Activated CD8-positive, alpha-beta memory T cell treated with anti-CD3 and anti-CD28 coated beads for 36 hours (primary cell): ENCODE data around the gene GRM7. TPM values are rescaled to one million over a fixed set of nuclear protein-coding genes. Genes with fewer than 3 reads are reported as not detected.

Source experiments
- CTCF ChIA-PET: fragments of 350-600 bp; sonication (Branson Sonifier 250); formaldehyde crosslinking; loops from one replicate; lab custom pipeline; 2021; ENCODE audit warnings: antibody characterized with exemption; lab: Charles Lee
- POLR2A ChIA-PET: fragments of 350-600 bp; sonication (Branson Sonifier 250); formaldehyde crosslinking; loops from one replicate; lab custom pipeline; 2021; ENCODE audit warnings: antibody characterized with exemption; lab: Charles Lee
- total RNA-seq, 2 experiments: library from RNA; stranded (reverse); gene quantifications; one replicate each; pipeline ENCODE4 v1.2.3, GENCODE V29; 2021

The GRM7 gene
- total RNA-seq, 2 experiments from 2014 or later = not detected

GRCh38 chr3:7100136-7100535 is 239.2 kb downstream of the GRM7 start:
- CTCF ChIA-PET = no interaction called here
- POLR2A ChIA-PET = no interaction called here

- POLR2A ChIA-PET = no interaction called here
- CTCF ChIA-PET = no interaction called here
These were observed 245.7 kb downstream of the GRM7 start for GRCh38 chr3:7106635-7107034.

DNA sequence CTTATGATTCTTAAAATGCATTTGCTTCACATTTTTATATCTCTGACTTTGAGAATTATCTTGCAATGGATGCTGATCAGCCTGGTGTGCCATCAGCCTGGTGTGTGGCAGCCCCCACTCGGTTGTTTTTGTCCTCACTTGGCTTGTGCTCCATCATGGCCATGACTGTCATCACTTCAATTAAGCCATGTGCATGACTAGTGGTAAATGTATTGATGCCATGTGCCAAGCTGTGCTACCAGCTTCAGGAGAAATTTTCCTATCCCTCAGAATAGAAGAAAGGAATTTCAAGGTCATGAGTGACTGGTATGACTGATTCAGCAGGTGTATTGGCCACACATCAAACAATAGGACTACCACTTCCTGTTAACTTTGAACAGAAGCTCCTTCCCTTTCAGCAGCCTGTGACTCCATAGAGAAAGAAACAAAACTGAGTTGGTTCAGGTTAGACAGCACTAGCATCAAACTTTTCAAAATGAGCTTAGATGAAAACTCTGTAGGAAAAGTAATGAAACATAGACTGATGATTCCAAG is 251.7 kb downstream of the GRM7 start:
- ChIA-PET POLR2A (no interaction called here), CTCF (no interaction called here)

DNA sequence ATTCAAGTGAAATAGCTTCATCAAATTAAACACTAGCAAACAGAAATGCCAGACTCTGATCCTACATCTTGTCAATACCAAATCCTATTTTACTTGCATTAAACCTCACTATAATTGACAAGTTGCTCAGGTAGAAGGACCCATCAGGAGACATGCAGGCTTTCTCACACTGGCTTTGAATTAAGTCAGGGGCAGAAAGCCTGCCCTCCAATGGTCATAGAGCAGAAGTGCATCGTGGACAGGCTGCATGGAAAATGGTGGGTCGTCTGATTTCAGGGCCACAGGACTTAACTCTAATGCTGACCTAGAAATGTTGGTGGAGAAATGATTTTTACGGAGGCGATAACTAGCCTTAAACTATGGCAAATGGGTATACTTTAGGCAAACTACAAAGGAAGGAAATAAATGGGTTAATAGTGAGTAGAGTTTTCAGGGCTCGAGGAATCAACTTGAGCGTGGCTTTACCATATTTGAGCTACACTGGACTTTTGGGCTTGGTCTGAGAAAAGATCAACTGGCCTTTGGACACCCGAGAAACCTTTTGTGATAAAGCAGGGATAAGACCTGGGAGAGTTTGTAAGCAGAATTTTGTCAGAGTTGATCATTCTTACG is 283.9 kb downstream of the GRM7 start:
- ChIA-PET CTCF (no interaction called here), POLR2A (no interaction called here)

DNA sequence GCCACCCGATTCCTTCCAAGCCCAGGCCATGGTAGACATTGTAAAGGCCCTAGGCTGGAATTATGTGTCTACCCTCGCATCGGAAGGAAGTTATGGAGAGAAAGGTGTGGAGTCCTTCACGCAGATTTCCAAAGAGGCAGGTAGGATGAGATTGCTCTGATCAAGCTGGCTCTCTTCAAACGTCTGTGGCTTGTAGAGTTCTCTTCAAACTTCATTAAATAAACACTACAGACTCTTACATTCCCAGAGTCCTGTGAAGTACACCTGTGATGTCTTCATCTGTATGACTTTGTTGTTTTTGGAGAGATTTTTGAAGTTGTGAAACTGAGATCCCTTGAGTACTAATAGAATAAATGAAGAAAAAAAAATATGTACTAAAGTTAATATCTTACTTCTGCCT is 285.6 kb downstream of the GRM7 start:
- ChIA-PET CTCF (no interaction called here), POLR2A (no interaction called here)

- ChIA-PET CTCF (no interaction called here), POLR2A (no interaction called here)
These were observed 297.6 kb downstream of the GRM7 start for GRCh38 chr3:7158516-7158915.

- POLR2A ChIA-PET = no interaction called here
- CTCF ChIA-PET = no interaction called here
These were observed 299.8 kb downstream of the GRM7 start for GRCh38 chr3:7160689-7161088.

GRCh38 chr3:7166460-7166859 is 305.5 kb downstream of the GRM7 start:
- ChIA-PET POLR2A (no interaction called here), CTCF (no interaction called here)

GRCh38 chr3:7171493-7171892 is 310.6 kb downstream of the GRM7 start:
- CTCF ChIA-PET = no interaction called here
- POLR2A ChIA-PET = no interaction called here

- POLR2A ChIA-PET = no interaction called here
- CTCF ChIA-PET = no interaction called here
These were observed 312.1 kb downstream of the GRM7 start for GRCh38 chr3:7172996-7173395.

DNA sequence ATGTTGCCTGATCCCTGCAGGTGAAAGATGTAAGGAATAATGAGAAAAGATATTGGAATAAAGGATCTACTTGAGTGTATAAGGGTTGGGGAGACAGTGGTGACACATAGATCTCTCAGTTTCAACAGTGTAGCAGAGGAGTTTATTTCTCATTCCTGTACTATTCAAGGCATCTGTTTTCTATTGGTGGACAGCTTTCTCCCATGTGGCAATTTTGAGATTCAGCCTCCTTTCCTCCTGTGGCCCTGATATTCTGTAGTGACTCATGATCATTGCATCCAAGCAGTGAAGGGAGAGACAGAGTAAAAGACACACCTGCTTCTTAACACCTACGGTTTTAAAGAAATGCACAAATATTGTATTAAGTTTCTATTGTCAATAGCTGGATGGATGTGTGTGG is 327.6 kb downstream of the GRM7 start:
- CTCF ChIA-PET = no interaction called here
- POLR2A ChIA-PET = no interaction called here

- ChIA-PET POLR2A (no interaction called here), CTCF (no interaction called here)
These were observed 329.2 kb downstream of the GRM7 start for GRCh38 chr3:7190095-7190494.

- CTCF ChIA-PET = no interaction called here
- POLR2A ChIA-PET = no interaction called here
These were observed 332.4 kb downstream of the GRM7 start for GRCh38 chr3:7193269-7193668.

DNA sequence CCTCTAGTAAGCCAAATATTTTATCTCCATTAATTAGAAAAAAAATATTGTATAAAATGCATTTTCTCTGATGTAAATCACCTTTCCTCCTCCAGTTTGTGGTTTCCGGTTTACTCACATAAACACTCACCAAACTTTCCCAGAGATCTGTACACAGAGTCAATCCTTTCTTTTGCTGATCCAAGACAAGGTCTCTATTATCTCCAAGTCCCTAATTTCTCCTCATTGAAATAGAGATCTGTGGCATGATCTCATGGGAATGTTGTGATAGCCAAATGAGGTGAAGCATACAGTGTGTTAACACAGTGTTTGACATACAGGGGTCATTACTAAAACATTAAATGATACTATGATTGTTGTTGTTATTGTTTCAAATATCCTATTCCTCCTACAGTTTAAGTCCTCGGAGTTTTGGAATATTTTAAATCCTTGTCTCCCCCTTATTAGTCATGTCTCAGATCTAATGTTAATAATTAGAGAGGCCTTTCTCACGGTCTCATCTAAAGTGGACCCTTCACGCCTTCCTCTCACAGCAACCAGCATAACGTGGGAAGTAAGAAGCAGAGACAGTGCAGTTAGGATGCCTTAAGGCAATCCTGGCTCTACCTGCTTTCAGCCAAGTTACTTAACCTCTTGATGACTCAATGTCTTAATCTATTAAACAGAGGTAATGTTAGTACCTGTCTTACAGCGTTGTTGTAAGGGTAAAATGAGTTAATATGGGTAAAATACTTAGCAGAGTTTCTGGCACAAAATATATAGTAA is 333.3 kb downstream of the GRM7 start:
- CTCF ChIA-PET = no interaction called here
- POLR2A ChIA-PET = no interaction called here

DNA sequence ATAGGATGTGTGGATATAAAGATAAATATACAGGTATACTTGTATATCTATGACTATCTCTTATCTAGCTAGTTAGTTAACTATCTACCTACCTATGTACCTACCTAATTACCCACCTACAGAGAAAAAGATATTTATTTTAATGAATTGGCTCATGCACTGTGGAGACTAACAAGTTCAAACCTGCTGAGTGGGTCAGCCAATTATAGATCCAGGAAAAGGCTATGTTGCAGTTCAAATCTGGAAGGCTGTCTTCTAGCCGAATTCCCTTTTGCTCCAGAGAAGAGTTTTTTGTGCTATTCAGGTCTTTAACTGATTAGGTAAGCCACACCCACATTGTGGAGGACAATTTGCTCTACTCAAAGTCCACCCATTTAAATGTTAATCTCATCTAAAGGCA is 335.0 kb downstream of the GRM7 start:
- CTCF ChIA-PET = no interaction called here
- POLR2A ChIA-PET = no interaction called here

- POLR2A ChIA-PET = no interaction called here
- CTCF ChIA-PET = no interaction called here
These were observed 340.9 kb downstream of the GRM7 start for GRCh38 chr3:7201784-7202183.

- CTCF ChIA-PET = no interaction called here
These were observed 343.3 kb downstream of the GRM7 start for GRCh38 chr3:7203969-7204847.

GRCh38 chr3:7204848-7205156 is 343.9 kb downstream of the GRM7 start:
- POLR2A ChIA-PET = no interaction called here

More at GRCh38 chr3:7203969-7204847, 343.3 kb downstream of the GRM7 start:
- POLR2A ChIA-PET = no interaction called here

GRCh38 chr3:7205535-7205934 is 344.6 kb downstream of the GRM7 start:
- CTCF ChIA-PET = no interaction called here

More at GRCh38 chr3:7204848-7205156, 343.9 kb downstream of the GRM7 start:
- CTCF ChIA-PET = no interaction called here

DNA sequence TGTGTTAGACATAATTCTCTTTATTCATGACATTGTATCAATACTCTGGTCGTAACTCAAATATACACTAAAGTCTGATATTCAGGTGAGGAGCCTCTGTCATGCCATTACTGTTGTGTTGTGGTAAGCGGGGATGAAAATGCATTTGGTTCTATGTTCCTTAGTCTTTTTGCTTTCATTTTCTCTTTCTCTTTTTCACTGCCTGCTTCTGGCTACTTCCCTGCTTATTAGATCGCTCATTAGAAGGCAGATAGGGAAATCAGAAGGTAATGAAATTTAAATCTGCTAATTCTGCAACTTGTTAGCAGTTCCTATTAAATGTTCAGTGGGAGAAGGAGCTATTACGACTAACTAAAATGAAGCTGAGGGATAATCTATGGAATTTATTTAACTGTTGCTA is 345.0 kb downstream of the GRM7 start:
- ChIA-PET CTCF (no interaction called here), POLR2A (no interaction called here)

More at GRCh38 chr3:7205535-7205934, 344.6 kb downstream of the GRM7 start:
- POLR2A ChIA-PET = no interaction called here
